MCF 10A (cell line): Measurements from ENCODE around the gene KRT80. TPM values are rescaled to one million over a fixed set of nuclear protein-coding genes. Genes with fewer than 3 reads are reported as not detected.
A peak's percentile ranks its signal among the peaks of the same experiment; 100 is the strongest.

Experiments used
- BruUV-seq: library from RNA; stranded (reverse); fragments of 400-500 nt; replicated peaks from 2 replicates; lab custom pipeline; 2021; lab: Mats Ljungman, UMichigan
- CTCF ChIA-PET: fragments of 300-600 bp; sonication (Branson Sonifier 250); formaldehyde crosslinking; extraction: SDS; loops from one replicate; lab custom pipeline; 2021; ENCODE audit warnings: antibody characterized with exemption, inconsistent platforms; lab: Yijun Ruan, JAX
- POLR2A ChIA-PET: fragments of 300-600, 350-650 bp; sonication (Branson Sonifier 250); formaldehyde crosslinking; extraction: SDS; loops from one replicate; lab custom pipeline; 2020; ENCODE audit warnings: antibody characterized with exemption, inconsistent platforms; lab: Yijun Ruan, JAX
- DNase-seq: peaks from one replicate; pipeline ENCODE4 v3.0.0-alpha.2; 2018; ENCODE audit not compliant: unreplicated experiment
- H3K27ac Mint-ChIP-seq: one replicate; pipeline ENCODE4 v1.8.0; 2022; ENCODE audit warnings: mild to moderate bottlenecking, low read depth, mixed read lengths; ENCODE audit not compliant: unreplicated experiment
- H3K27me3 Mint-ChIP-seq: one replicate; pipeline ENCODE4 v1.8.0; 2022; ENCODE audit warnings: mixed read lengths; ENCODE audit not compliant: insufficient read depth, unreplicated experiment
- H3K36me3 Mint-ChIP-seq: one replicate; pipeline ENCODE4 v1.8.0; 2022; ENCODE audit warnings: mild to moderate bottlenecking, moderate library complexity, mixed read lengths; ENCODE audit not compliant: insufficient read depth, unreplicated experiment
- H3K4me1 Mint-ChIP-seq: one replicate; pipeline ENCODE4 v1.8.0; 2022; ENCODE audit warnings: mixed read lengths; ENCODE audit not compliant: insufficient read depth, unreplicated experiment
- H3K4me3 Mint-ChIP-seq: one replicate; pipeline ENCODE4 v1.8.0; 2022; ENCODE audit warnings: mild to moderate bottlenecking, moderate library complexity, mixed read lengths; ENCODE audit not compliant: unreplicated experiment
- H3K9me3 Mint-ChIP-seq: one replicate; pipeline ENCODE4 v1.8.0; 2022; ENCODE audit warnings: mixed read lengths; ENCODE audit not compliant: unreplicated experiment
- CTCF ChIP-seq: fragments of 200-600 bp; IDR thresholded peaks from one replicate; pipeline ENCODE4 v1.8.0; 2022; ENCODE audit warnings: antibody characterized with exemption, mild to moderate bottlenecking; ENCODE audit not compliant: unreplicated experiment
- intact Hi-C: fragments of 100-400 bp; cut with micrococcal nuclease; formaldehyde crosslinking; loops from 2 replicates; pipeline ENCODE4 v1.14.1; 2022
- total RNA-seq: library from RNA; stranded (reverse); gene quantifications from 2 replicates; pipeline ENCODE4 v1.2.3, GENCODE V29; 2022

Gene KRT80
- total RNA-seq, 1 experiment from 2014 or later: 27.4 TPM

GRCh38 chr12:52233462-52234207 lies 41.8 kb upstream of the KRT80 start:
- intact Hi-C loops: loop anchor here (1.0 to 5.0 kb wide), 4 partner anchors 20 to 139 kb away; no protein-coding TSS in a partner anchor
- no peaks in the 10 kb centered on the region for H3K9me3 Mint-ChIP-seq
- POLR2A ChIA-PET: interaction anchor here (0.6 to 4.9 kb wide), 18 partner anchors 9 to 259 kb away, joined by 3 to 28 read pairs (median 6); partner anchors contain the start of gene KRT6A
- no peak for TF ChIP-seq CTCF
- BruUV-seq: TSS peak; percentile 51
- H3K27me3 Mint-ChIP-seq: no peaks in the 10 kb centered on the region
- H3K27ac Mint-ChIP-seq: peak overlapping the region; percentile 91
- H3K4me1 Mint-ChIP-seq: peaks cover 70% of the 10 kb centered on the region
- CTCF ChIA-PET: interaction anchor here (0.7 to 8.0 kb wide), 7 partner anchors 9 to 49 kb away, joined by 3 to 70 read pairs (median 4); partner anchors contain the start of gene KRT80
- peak overlapping the region; percentile 91 for H3K4me3 Mint-ChIP-seq
- DNase-seq: peak; percentile 32
- H3K36me3 Mint-ChIP-seq: peaks cover 45% of the 10 kb centered on the region

- peak within 1 kb of the TSS; percentile 91 for H3K4me3 Mint-ChIP-seq
- peaks cover 37% of the 10 kb centered on the region for H3K36me3 Mint-ChIP-seq
- peak; percentile 92 for DNase-seq
- H3K27me3 Mint-ChIP-seq: no peaks in the 10 kb centered on the region
- peaks cover 67% of the 10 kb centered on the region for H3K4me1 Mint-ChIP-seq
- POLR2A ChIA-PET: interaction anchor here (0.6 to 4.9 kb wide), 16 partner anchors 11 to 260 kb away, joined by 3 to 28 read pairs (median 5); partner anchors contain the start of gene KRT6A
- TF ChIP-seq CTCF: peak; percentile 33
- CTCF ChIA-PET: interaction anchor here (0.6 to 8.0 kb wide), 8 partner anchors 8 to 52 kb away, joined by 3 to 70 read pairs (median 5); partner anchors contain the start of gene KRT80
- no peaks in the 10 kb centered on the region for H3K9me3 Mint-ChIP-seq
- BruUV-seq: no TSS peak
- peak within 1 kb of the TSS; percentile 91 for H3K27ac Mint-ChIP-seq
- intact Hi-C loops: loop anchor here (1.0 to 5.0 kb wide), 4 partner anchors 20 to 139 kb away; no protein-coding TSS in a partner anchor
Measured at GRCh38 chr12:52232674-52233461, 41.1 kb upstream of the KRT80 start, which contains the start of gene KRT7. Gene KRT7, plus strand, starts transcription at chr12:52233243. Its CDS starts 54 bp downstream, at chr12:52233297.

GRCh38 chr12:52232203-52232673 lies 40.4 kb upstream of the KRT80 start:
- intact Hi-C loops: loop anchor here (2.0 to 5.0 kb wide), 2 partner anchors 49 to 140 kb away; no protein-coding TSS in a partner anchor
- CTCF ChIA-PET: interaction anchor here (0.8 to 8.0 kb wide), 7 partner anchors 8 to 88 kb away, joined by 3 to 70 read pairs (median 6); partner anchors contain the start of gene KRT80
- Mint-ChIP-seq H3K4me1 (peaks cover 64% of the 10 kb centered on the region), H3K27ac (peak overlapping the region; percentile 91), H3K36me3 (peaks cover 31% of the 10 kb centered on the region), H3K4me3 (peak overlapping the region; percentile 91), H3K27me3 (no peaks in the 10 kb centered on the region), H3K9me3 (no peaks in the 10 kb centered on the region)
- POLR2A ChIA-PET: interaction anchor here (0.8 to 4.9 kb wide), 17 partner anchors 11 to 261 kb away, joined by 3 to 28 read pairs (median 5); partner anchors contain the start of gene KRT6A
- TF ChIP-seq CTCF: no peak
- DNase-seq: no peak
- TSS peak; percentile 74 for BruUV-seq
